ENCODE measurements around the gene CCDC137.

- TF ChIP-seq, protein P1, sequence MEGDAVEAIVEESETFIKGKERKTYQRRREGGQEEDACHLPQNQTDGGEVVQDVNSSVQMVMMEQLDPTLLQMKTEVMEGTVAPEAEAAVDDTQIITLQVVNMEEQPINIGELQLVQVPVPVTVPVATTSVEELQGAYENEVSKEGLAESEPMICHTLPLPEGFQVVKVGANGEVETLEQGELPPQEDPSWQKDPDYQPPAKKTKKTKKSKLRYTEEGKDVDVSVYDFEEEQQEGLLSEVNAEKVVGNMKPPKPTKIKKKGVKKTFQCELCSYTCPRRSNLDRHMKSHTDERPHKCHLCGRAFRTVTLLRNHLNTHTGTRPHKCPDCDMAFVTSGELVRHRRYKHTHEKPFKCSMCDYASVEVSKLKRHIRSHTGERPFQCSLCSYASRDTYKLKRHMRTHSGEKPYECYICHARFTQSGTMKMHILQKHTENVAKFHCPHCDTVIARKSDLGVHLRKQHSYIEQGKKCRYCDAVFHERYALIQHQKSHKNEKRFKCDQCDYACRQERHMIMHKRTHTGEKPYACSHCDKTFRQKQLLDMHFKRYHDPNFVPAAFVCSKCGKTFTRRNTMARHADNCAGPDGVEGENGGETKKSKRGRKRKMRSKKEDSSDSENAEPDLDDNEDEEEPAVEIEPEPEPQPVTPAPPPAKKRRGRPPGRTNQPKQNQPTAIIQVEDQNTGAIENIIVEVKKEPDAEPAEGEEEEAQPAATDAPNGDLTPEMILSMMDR (IDR thresholded peaks at IDR 0.05), result no peak
- TF ChIP-seq POLR2A (IDR thresholded peaks at IDR 0.05), result no peak
Measured at GRCh38 chr17:81650951-81651350, 15.6 kb upstream of the CCDC137 start.

Measured in esophagus squamous epithelium (tissue), 4 donors.